Activated naive CD8-positive, alpha-beta T cell (primary cell): ENCODE measurements around the gene DIPK2B.

ENCODE experiments used
- H3K27ac Mint-ChIP-seq: one replicate; pipeline ENCODE4 v1.8.0; 2021; ENCODE audit warnings: mixed read lengths
- H3K27me3 Mint-ChIP-seq: one replicate; pipeline ENCODE4 v1.8.0; 2021; ENCODE audit warnings: mixed read lengths
- H3K36me3 Mint-ChIP-seq: one replicate; pipeline ENCODE4 v1.8.0; 2021; ENCODE audit warnings: mixed read lengths
- H3K4me1 Mint-ChIP-seq: one replicate; pipeline ENCODE4 v1.8.0; 2021; ENCODE audit warnings: low read depth, mixed read lengths
- H3K4me3 Mint-ChIP-seq: one replicate; pipeline ENCODE4 v1.8.0; 2021; ENCODE audit warnings: mild to moderate bottlenecking, mixed read lengths
- H3K9me3 Mint-ChIP-seq: one replicate; pipeline ENCODE4 v1.8.0; 2021; ENCODE audit warnings: low read depth, mixed read lengths

DIPK2B gene

GRCh38 chrX:45200741-45201234, at the start of gene DIPK2B:
TSS of gene DIPK2B (minus strand) at chrX:45200876. CDS start at chrX:45200826, 50 bp downstream.
- no peak within 1 kb of the TSS for H3K4me3 Mint-ChIP-seq
- H3K27ac Mint-ChIP-seq: no peak within 1 kb of the TSS
- peaks cover 3% of the 10 kb centered on the region for H3K36me3 Mint-ChIP-seq
- no peaks in the 10 kb centered on the region for H3K4me1 Mint-ChIP-seq
- H3K27me3 Mint-ChIP-seq: peaks cover 16% of the 10 kb centered on the region
- peaks cover 4% of the 10 kb centered on the region for H3K9me3 Mint-ChIP-seq

GRCh38 chrX:45240301-45240700, 39.6 kb upstream of the DIPK2B start:
- Mint-ChIP-seq H3K27ac (no peak overlapping the region), H3K27me3 (no peaks in the 10 kb centered on the region), H3K4me1 (no peaks in the 10 kb centered on the region), H3K9me3 (peaks cover 5% of the 10 kb centered on the region), H3K4me3 (no peak overlapping the region), H3K36me3 (no peaks in the 10 kb centered on the region)

GRCh38 chrX:45238489-45238888, 37.8 kb upstream of the DIPK2B start:
- H3K27ac Mint-ChIP-seq: no peak overlapping the region
- H3K36me3 Mint-ChIP-seq: no peaks in the 10 kb centered on the region

DNA sequence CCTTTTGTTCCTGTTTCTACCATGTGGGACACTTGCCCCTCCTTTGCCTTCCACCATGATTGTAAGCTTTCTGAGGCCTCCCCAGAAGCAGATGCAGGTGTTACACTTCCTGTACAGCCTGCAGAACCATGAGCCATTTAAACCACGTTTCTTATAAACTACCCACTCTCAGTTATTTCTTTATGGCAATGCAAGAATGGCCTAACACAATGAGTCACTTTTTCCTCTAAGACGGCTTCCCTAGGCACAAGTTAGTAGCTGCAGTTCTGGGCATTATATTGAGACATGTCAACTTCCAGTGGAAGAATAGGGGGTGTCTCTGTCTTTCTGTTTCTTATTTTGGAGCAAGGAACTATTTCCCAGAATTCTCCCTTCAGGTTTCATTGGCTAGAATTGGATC, 32.9 kb upstream of the DIPK2B start:
- Mint-ChIP-seq H3K9me3 (no peaks in the 10 kb centered on the region), H3K27ac (no peak overlapping the region), H3K4me3 (no peak overlapping the region), H3K36me3 (no peaks in the 10 kb centered on the region), H3K27me3 (no peaks in the 10 kb centered on the region), H3K4me1 (peaks cover 21% of the 10 kb centered on the region)

More at GRCh38 chrX:45238489-45238888, 37.8 kb upstream of the DIPK2B start:
- H3K27me3 Mint-ChIP-seq: no peaks in the 10 kb centered on the region
- no peak overlapping the region for H3K4me3 Mint-ChIP-seq
- peaks cover under 1% of the 10 kb centered on the region for H3K4me1 Mint-ChIP-seq
- no peaks in the 10 kb centered on the region for H3K9me3 Mint-ChIP-seq

- Mint-ChIP-seq H3K36me3 (no peaks in the 10 kb centered on the region), H3K9me3 (no peaks in the 10 kb centered on the region), H3K27ac (no peak overlapping the region), H3K4me3 (peak overlapping the region; percentile 10), H3K4me1 (peaks cover 21% of the 10 kb centered on the region), H3K27me3 (no peaks in the 10 kb centered on the region)
These were observed 31.5 kb upstream of the DIPK2B start for GRCh38 chrX:45232139-45232538.

DNA sequence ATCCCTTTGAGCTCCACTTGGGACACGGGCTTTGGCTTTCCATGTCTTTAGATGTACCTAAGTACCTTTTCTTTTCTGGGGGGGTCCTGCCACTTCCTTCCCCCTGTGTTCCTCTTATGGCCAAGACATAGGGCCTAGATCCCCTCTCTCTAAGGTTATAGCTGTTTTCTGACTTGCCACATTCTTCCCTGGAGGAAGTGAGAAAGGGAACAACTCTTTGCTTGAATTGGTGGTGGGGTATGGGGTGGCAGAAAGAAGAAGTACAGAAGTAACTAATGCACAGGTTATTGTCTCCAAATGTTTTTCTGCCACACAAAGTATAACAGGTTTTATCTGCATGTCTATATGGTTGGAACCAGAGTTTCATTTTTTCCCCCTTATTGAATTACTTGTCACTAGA, 29.7 kb upstream of the DIPK2B start:
- H3K9me3 Mint-ChIP-seq: no peaks in the 10 kb centered on the region
- H3K27me3 Mint-ChIP-seq: no peaks in the 10 kb centered on the region
- H3K4me1 Mint-ChIP-seq: peaks cover 21% of the 10 kb centered on the region
- no peaks in the 10 kb centered on the region for H3K36me3 Mint-ChIP-seq
- H3K27ac Mint-ChIP-seq: no peak overlapping the region
- no peak overlapping the region for H3K4me3 Mint-ChIP-seq

DNA sequence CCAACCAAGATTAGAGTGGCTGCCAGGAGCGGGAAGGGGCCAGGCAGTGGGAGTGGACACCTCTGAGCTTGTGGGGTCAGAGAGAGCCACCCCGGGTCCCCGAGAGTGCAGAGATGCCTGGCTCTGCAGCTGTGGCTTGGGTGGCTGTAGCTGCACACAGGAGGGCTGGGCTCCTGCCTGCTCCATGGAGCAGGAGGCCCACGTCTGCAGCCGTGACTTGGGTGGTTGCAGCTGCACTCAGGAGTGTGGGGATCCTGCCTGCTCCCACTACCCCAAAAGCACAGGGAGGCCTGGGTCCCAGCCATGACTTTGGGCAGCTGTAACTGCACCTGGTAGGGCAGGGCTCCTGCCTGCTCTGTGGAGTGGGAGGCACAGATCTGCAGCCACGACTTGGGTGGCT, 28.7 kb upstream of the DIPK2B start:
- Mint-ChIP-seq H3K9me3 (no peaks in the 10 kb centered on the region), H3K27me3 (no peaks in the 10 kb centered on the region), H3K4me3 (no peak overlapping the region), H3K4me1 (peaks cover 21% of the 10 kb centered on the region), H3K36me3 (no peaks in the 10 kb centered on the region), H3K27ac (no peak overlapping the region)

- no peaks in the 10 kb centered on the region for H3K9me3 Mint-ChIP-seq
- no peak overlapping the region for H3K27ac Mint-ChIP-seq
- no peaks in the 10 kb centered on the region for H3K36me3 Mint-ChIP-seq
- no peaks in the 10 kb centered on the region for H3K27me3 Mint-ChIP-seq
- H3K4me1 Mint-ChIP-seq: peaks cover 17% of the 10 kb centered on the region
- no peak overlapping the region for H3K4me3 Mint-ChIP-seq
These were observed 27.4 kb upstream of the DIPK2B start for GRCh38 chrX:45228126-45228525.

DNA sequence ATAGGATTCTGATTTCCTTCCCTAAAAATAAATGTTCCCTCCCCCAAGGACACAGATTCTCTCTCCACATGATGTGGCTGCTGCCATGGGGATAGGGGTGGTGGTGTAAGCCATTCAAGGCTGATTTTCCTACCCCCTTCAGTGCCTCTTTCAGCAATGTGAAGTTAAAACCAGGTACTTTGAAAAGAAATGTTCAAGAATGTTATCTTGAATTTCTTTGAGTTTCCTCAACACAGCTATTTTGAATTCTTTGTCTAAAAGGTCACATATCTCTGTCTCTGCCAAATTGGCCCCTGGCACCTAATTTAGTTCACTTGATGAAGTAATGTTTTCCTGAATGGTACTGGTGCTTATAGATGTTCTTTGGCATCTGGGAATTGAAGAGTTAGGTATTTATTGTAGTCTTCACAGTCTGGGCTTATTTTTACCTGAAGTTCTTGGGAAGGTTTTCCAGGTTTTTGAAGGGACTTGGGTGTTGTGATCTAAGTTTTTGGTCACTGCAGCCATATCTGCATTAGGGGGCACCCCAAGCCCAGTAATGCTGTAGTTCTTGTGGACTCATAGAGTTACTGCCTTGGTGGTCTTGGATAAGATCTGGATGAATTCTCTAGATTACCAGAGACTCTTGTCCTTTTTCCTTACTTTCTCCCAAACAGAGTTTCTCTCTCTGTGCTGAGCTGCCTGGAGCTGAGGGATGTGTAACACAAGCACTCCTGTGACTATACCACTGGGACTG, 7.6 kb upstream of the DIPK2B start:
- no peak overlapping the region for H3K4me3 Mint-ChIP-seq
- H3K27ac Mint-ChIP-seq: no peak overlapping the region
- peaks cover 3% of the 10 kb centered on the region for H3K36me3 Mint-ChIP-seq
- peaks cover 4% of the 10 kb centered on the region for H3K9me3 Mint-ChIP-seq
- no peaks in the 10 kb centered on the region for H3K4me1 Mint-ChIP-seq
- peaks cover 8% of the 10 kb centered on the region for H3K27me3 Mint-ChIP-seq

- Mint-ChIP-seq H3K36me3 (peaks cover 3% of the 10 kb centered on the region), H3K4me3 (no peak overlapping the region), H3K27ac (no peak overlapping the region), H3K4me1 (no peaks in the 10 kb centered on the region), H3K27me3 (peaks cover 18% of the 10 kb centered on the region), H3K9me3 (peaks cover 4% of the 10 kb centered on the region)
These were observed 1.5 kb upstream of the DIPK2B start for GRCh38 chrX:45202171-45202570.

- Mint-ChIP-seq H3K4me1 (no peaks in the 10 kb centered on the region), H3K9me3 (no peaks in the 10 kb centered on the region), H3K27ac (no peak overlapping the region), H3K27me3 (peaks cover 11% of the 10 kb centered on the region), H3K36me3 (no peaks in the 10 kb centered on the region), H3K4me3 (no peak overlapping the region)
These were observed 2.0 kb downstream of the DIPK2B start for GRCh38 chrX:45198706-45199105.

- peaks cover 11% of the 10 kb centered on the region for H3K27me3 Mint-ChIP-seq
- no peaks in the 10 kb centered on the region for H3K36me3 Mint-ChIP-seq
- H3K27ac Mint-ChIP-seq: no peak overlapping the region
These were observed 2.4 kb downstream of the DIPK2B start for GRCh38 chrX:45198301-45198700.

GRCh38 chrX:45196701-45197100, 4.0 kb downstream of the DIPK2B start:
- Mint-ChIP-seq H3K4me1 (peaks cover 1% of the 10 kb centered on the region), H3K36me3 (no peaks in the 10 kb centered on the region), H3K4me3 (no peak overlapping the region), H3K27me3 (peaks cover 6% of the 10 kb centered on the region), H3K27ac (no peak overlapping the region), H3K9me3 (no peaks in the 10 kb centered on the region)

More at GRCh38 chrX:45198301-45198700, 2.4 kb downstream of the DIPK2B start:
- Mint-ChIP-seq H3K4me3 (no peak overlapping the region), H3K4me1 (no peaks in the 10 kb centered on the region), H3K9me3 (no peaks in the 10 kb centered on the region)

GRCh38 chrX:45191820-45192409, 8.8 kb downstream of the DIPK2B start:
- H3K9me3 Mint-ChIP-seq: no peaks in the 10 kb centered on the region
- H3K27me3 Mint-ChIP-seq: no peaks in the 10 kb centered on the region
- no peak overlapping the region for H3K4me3 Mint-ChIP-seq
- no peak overlapping the region for H3K27ac Mint-ChIP-seq
- H3K4me1 Mint-ChIP-seq: peaks cover 18% of the 10 kb centered on the region
- H3K36me3 Mint-ChIP-seq: no peaks in the 10 kb centered on the region

DNA sequence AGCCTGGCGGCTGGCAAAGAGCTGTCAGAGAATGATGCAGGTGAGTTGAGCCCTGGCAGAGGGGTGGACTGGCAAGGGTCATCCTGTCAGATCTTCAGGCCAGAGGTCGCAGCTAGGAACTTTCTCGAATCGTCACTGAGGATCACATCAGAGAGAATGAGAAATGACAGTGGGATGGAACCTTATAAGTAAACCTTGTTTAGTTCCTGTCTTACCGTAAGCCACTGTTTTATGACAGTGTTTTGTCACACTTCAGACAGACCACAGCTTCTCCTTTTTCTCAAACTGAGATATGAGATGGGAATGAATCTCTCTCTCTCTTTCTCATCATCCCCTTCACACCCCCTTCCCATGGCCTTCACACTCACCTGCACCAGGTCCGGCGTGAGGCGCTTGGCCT, 9.3 kb downstream of the DIPK2B start:
- H3K4me1 Mint-ChIP-seq: peaks cover 21% of the 10 kb centered on the region
- H3K9me3 Mint-ChIP-seq: no peaks in the 10 kb centered on the region
- no peaks in the 10 kb centered on the region for H3K36me3 Mint-ChIP-seq
- H3K4me3 Mint-ChIP-seq: no peak overlapping the region
- H3K27me3 Mint-ChIP-seq: no peaks in the 10 kb centered on the region
- no peak overlapping the region for H3K27ac Mint-ChIP-seq
